Breast epithelium (tissue), 3 donors: ENCODE measurements around the gene CTDSPL.

ENCODE experiments used
- POLR2AphosphoS5 ChIP-seq, 3 donors: sonication (generic); formaldehyde crosslinking; IDR thresholded peaks; one replicate each; pipeline ENCODE4 v1.6.1; 2017; ENCODE audit warnings: antibody characterized with exemption in 3 of 3
- TF ChIP-seq, protein P1 (sequence below), 3 donors: fragments of 450-650 bp; IDR thresholded peaks; one replicate each; pipeline ENCODE4 v1.5.1; 2016 to 2017; ENCODE audit warnings: antibody characterized with exemption in 3 of 3, mild to moderate bottlenecking in 3 of 3, moderate library complexity in 3 of 3

DNA sequence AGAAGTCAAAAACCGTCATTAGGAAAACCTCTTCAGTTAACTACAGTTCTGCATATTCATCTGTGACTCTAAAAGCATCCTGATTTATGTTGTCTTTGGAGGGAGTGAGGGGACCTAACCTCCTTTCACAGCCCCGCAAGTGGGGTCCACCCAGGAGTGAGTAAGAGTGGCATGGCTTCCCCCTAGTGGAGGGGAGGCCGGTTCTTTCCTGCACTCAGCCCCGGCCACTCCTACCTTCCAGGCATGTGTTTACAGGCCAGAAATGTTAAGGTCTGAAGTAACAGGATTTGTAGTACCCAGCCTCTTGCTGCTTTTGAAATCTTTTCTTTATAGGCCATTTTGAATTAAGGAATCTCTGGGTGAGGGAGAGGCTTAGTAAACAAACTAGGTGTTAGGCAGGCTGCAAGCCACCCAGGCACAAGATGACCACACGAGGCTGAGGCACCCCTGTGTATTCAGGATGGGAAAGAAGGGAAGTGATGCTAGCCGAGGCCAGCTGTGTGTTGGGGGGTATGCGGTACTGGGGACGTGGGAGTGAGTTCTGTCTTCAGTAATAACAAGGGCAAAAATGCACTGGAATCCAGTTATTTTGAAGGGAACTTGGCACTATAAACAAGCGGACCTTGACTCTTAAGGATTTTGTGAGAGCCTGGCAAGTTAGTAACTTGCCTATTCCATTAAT lies 50.5 kb downstream of the CTDSPL start:
- no peak for TF ChIP-seq POLR2AphosphoS5 (IDR thresholded peaks at IDR 0.05)
- TF ChIP-seq, protein P1, sequence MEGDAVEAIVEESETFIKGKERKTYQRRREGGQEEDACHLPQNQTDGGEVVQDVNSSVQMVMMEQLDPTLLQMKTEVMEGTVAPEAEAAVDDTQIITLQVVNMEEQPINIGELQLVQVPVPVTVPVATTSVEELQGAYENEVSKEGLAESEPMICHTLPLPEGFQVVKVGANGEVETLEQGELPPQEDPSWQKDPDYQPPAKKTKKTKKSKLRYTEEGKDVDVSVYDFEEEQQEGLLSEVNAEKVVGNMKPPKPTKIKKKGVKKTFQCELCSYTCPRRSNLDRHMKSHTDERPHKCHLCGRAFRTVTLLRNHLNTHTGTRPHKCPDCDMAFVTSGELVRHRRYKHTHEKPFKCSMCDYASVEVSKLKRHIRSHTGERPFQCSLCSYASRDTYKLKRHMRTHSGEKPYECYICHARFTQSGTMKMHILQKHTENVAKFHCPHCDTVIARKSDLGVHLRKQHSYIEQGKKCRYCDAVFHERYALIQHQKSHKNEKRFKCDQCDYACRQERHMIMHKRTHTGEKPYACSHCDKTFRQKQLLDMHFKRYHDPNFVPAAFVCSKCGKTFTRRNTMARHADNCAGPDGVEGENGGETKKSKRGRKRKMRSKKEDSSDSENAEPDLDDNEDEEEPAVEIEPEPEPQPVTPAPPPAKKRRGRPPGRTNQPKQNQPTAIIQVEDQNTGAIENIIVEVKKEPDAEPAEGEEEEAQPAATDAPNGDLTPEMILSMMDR (IDR thresholded peaks at IDR 0.05): no peak
